Measurements from ENCODE around the gene SPOP. TPM values are rescaled to one million over a fixed set of nuclear protein-coding genes. Genes with fewer than 3 reads are reported as not detected.

SPOP gene
- total RNA-seq, 1 donor from 2014 or later = 43.6 TPM

- Histone ChIP-seq H3K27me3 (ENCODE audit: control insufficient read depth, insufficient read depth, low read length) (no peaks in the 10 kb centered on the region), H3K4me3 (ENCODE audit: low read depth, low read length) (peak within 1 kb of the TSS; percentile 93), H3K36me3 (ENCODE audit: control insufficient read depth, insufficient read depth, low read length) (peaks cover 2% of the 10 kb centered on the region)
- peak; percentile 99 for TF ChIP-seq CTCF (IDR thresholded peaks at IDR 0.05; ENCODE audit: insufficient read depth, low read length, poor library complexity, severe bottlenecking)
- peak; percentile 98 for DNase-seq (ENCODE audit: low read depth)
Measured at GRCh38 chr17:49707608-49708514, 30.0 kb upstream of the SPOP start, which contains the start of gene SLC35B1. Gene SLC35B1 (minus strand): TSS chr17:49707964. CDS start chr17:49707833, 131 bp downstream.

DNA sequence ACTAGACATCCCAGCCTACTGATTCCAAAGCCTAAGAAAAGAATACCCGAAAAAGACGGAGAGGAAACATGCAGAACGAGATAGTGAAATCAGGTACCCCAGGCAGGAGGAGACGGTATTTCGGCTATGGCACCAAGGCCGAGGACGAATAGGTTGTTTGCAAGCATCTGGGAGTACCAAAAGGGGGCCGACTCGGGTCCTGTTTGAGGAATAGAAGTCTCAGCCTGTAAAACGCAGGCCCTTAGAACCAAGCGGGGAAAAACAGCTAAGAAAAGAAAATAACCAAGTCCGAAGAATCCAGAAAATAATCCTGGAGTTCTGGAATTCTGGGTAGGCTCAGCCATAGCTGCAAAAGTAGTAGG lies 29.3 kb upstream of the SPOP start:
- H3K4me3 ChIP-seq (ENCODE audit: low read depth, low read length) = peak overlapping the region; percentile 93
- no peak for DNase-seq (ENCODE audit: low read depth)
- TF ChIP-seq CTCF (IDR thresholded peaks at IDR 0.05; ENCODE audit: insufficient read depth, low read length, poor library complexity, severe bottlenecking) = no peak
- peaks cover 2% of the 10 kb centered on the region for H3K36me3 ChIP-seq (ENCODE audit: control insufficient read depth, insufficient read depth, low read length)
- H3K27me3 ChIP-seq (ENCODE audit: control insufficient read depth, insufficient read depth, low read length) = no peaks in the 10 kb centered on the region

GRCh38 chr17:49705254-49705653 lies 27.4 kb upstream of the SPOP start:
- H3K27me3 ChIP-seq (ENCODE audit: control insufficient read depth, insufficient read depth, low read length) = no peaks in the 10 kb centered on the region
- TF ChIP-seq CTCF (IDR thresholded peaks at IDR 0.05; ENCODE audit: insufficient read depth, low read length, poor library complexity, severe bottlenecking) = no peak
- no peak overlapping the region for H3K4me3 ChIP-seq (ENCODE audit: low read depth, low read length)
- H3K36me3 ChIP-seq (ENCODE audit: control insufficient read depth, insufficient read depth, low read length) = peaks cover 2% of the 10 kb centered on the region
- DNase-seq (ENCODE audit: low read depth) = no peak

- TF ChIP-seq CTCF (IDR thresholded peaks at IDR 0.05; ENCODE audit: insufficient read depth, low read length, poor library complexity, severe bottlenecking) = peak; percentile 50
- H3K36me3 ChIP-seq (ENCODE audit: control insufficient read depth, insufficient read depth, low read length) = peaks cover 2% of the 10 kb centered on the region
- H3K4me3 ChIP-seq (ENCODE audit: low read depth, low read length) = no peak overlapping the region
- H3K27me3 ChIP-seq (ENCODE audit: control insufficient read depth, insufficient read depth, low read length) = no peaks in the 10 kb centered on the region
- no peak for DNase-seq (ENCODE audit: low read depth)
Measured at GRCh38 chr17:49703557-49704277, 25.8 kb upstream of the SPOP start.

- no peak for DNase-seq (ENCODE audit: low read depth)
- no peak overlapping the region for H3K4me3 ChIP-seq (ENCODE audit: low read depth, low read length)
- H3K27me3 ChIP-seq (ENCODE audit: control insufficient read depth, insufficient read depth, low read length) = no peaks in the 10 kb centered on the region
- TF ChIP-seq CTCF (IDR thresholded peaks at IDR 0.05; ENCODE audit: insufficient read depth, low read length, poor library complexity, severe bottlenecking) = no peak
- H3K36me3 ChIP-seq (ENCODE audit: control insufficient read depth, insufficient read depth, low read length) = peaks cover 2% of the 10 kb centered on the region
Measured at GRCh38 chr17:49700960-49701359, 23.1 kb upstream of the SPOP start.
